OCI-LY7 (cell line): ENCODE data around the gene LTA4H. TPM values are rescaled to one million over a fixed set of nuclear protein-coding genes. Genes with fewer than 3 reads are reported as not detected.

Experiments used
- BruUV-seq: library from RNA; stranded (reverse); fragments of 400-500 nt; replicated peaks from 2 replicates; lab custom pipeline; 2021; lab: Mats Ljungman, UMichigan
- CTCF ChIA-PET: fragments of 300-600 bp; sonication (Branson Sonifier 250); formaldehyde crosslinking; loops from one replicate; lab custom pipeline; 2022; ENCODE audit warnings: antibody characterized with exemption; ENCODE audit not compliant: unreplicated experiment; lab: Charles Lee
- POLR2A ChIA-PET: fragments of 300-600 bp; sonication (Branson Sonifier 250); formaldehyde crosslinking; loops from one replicate; lab custom pipeline; 2022; ENCODE audit warnings: antibody characterized with exemption; lab: Charles Lee
- DNase-seq: peaks from one replicate; pipeline ENCODE4 v3.0.0-alpha.2; 2015; ENCODE audit warnings: low spot score
- H2AFZ ChIP-seq: fragments of 200-600 bp; sonication (generic), shearing (Covaris generic); 2 replicates; pipeline ENCODE4 v1.6.1; 2014; ENCODE audit warnings: mild to moderate bottlenecking, antibody characterized with exemption, low read length, moderate library complexity
- H3K27ac ChIP-seq: fragments of 200-600 bp; sonication (generic); 2 replicates; pipeline ENCODE4 v1.5.1; 2014; ENCODE audit warnings: mixed run types, low read depth, mild to moderate bottlenecking, moderate library complexity, low read length, inconsistent platforms; ENCODE audit not compliant: poor library complexity, severe bottlenecking
- H3K36me3 ChIP-seq: fragments of 200-600 bp; sonication (generic); 2 replicates; pipeline ENCODE4 v1.6.1; 2014; ENCODE audit warnings: mild to moderate bottlenecking, antibody characterized with exemption, low read length, moderate library complexity, mixed read lengths; ENCODE audit not compliant: insufficient read depth
- H3K4me1 ChIP-seq: fragments of 200-600 bp; sonication (generic); 2 replicates; pipeline ENCODE4 v1.5.1; 2014; ENCODE audit warnings: mild to moderate bottlenecking, low read length; ENCODE audit not compliant: insufficient read depth, poor library complexity, severe bottlenecking
- H3K4me2 ChIP-seq: fragments of 200-600 bp; sonication (generic); 2 replicates; pipeline ENCODE4 v1.6.1; 2014; ENCODE audit warnings: mild to moderate bottlenecking, low read length
- H3K4me3 ChIP-seq: fragments of 200-600 bp; sonication (generic); 2 replicates; pipeline ENCODE4 v1.5.1; 2014; ENCODE audit warnings: mild to moderate bottlenecking, low read depth, low read length; ENCODE audit not compliant: poor library complexity, severe bottlenecking
- H3K79me2 ChIP-seq: fragments of 200-600 bp; sonication (generic); 2 replicates; pipeline ENCODE4 v1.6.1; 2016; ENCODE audit warnings: low read depth, mild to moderate bottlenecking, low read length, moderate library complexity, mixed read lengths; ENCODE audit not compliant: insufficient read depth
- H3K9me2 ChIP-seq: fragments of 200-600 bp; sonication (generic); 2 replicates; pipeline ENCODE4 v1.6.1; 2016; ENCODE audit warnings: mild to moderate bottlenecking, low read length, mixed read lengths; ENCODE audit not compliant: insufficient read depth
- H3K9me3 ChIP-seq: fragments of 200-600 bp; sonication (generic); 2 replicates; pipeline ENCODE4 v1.6.1; 2014; ENCODE audit warnings: mild to moderate bottlenecking, mixed run types, low read length, mixed read lengths
- H4K20me1 ChIP-seq: fragments of 200-600 bp; sonication (generic); 2 replicates; pipeline ENCODE4 v1.6.1; 2014; ENCODE audit warnings: mild to moderate bottlenecking, antibody characterized with exemption, low read length, moderate library complexity, mixed read lengths; ENCODE audit not compliant: insufficient read depth
- CTCF ChIP-seq: fragments of 200-600 bp; sonication (generic); conservative IDR thresholded peaks from 2 replicates; pipeline ENCODE4 v1.5.1; 2014; ENCODE audit warnings: mild to moderate bottlenecking, antibody characterized with exemption, low read length, moderate library complexity, mixed read lengths
- EZH2phosphoT487 ChIP-seq: fragments of 200-600 bp; sonication (generic); IDR thresholded peaks from 2 replicates; pipeline ENCODE4 v1.6.1; 2018; ENCODE audit warnings: low read depth, borderline replicate concordance, mild to moderate bottlenecking, mixed run types, antibody characterized with exemption, low read length, moderate library complexity, mixed read lengths
- intact Hi-C: fragments of 100-400 bp; cut with micrococcal nuclease; formaldehyde crosslinking; loops from one replicate; pipeline ENCODE4 v1.10.0; 2022; ENCODE audit not compliant: unreplicated experiment
- total RNA-seq, 2 experiments: library from RNA; depleted of rRNA in 1 of 2; stranded (reverse); fragments of >200 nt in 1 of 2; shearing (Covaris generic) in 1 of 2; gene quantifications; 2 replicates each; pipeline ENCODE4 v1.2.3, GENCODE V29; 2014 to 2022

Gene LTA4H
- total RNA-seq, 2 experiments from 2014 or later = 86.7 to 122 TPM

- H3K79me2 ChIP-seq = no peaks in the 10 kb centered on the region
- intact Hi-C loops = loop anchor here (1.0 to 10.0 kb wide), 3 partner anchors 80 to 374 kb away; no protein-coding TSS in a partner anchor
- H3K9me3 ChIP-seq = no peaks in the 10 kb centered on the region
- no peaks in the 10 kb centered on the region for H4K20me1 ChIP-seq
- TF ChIP-seq CTCF (peak; percentile 88), EZH2phosphoT487 (no peak)
- no peak overlapping the region for H3K4me2 ChIP-seq
- H2AFZ ChIP-seq = no peak overlapping the region
- POLR2A ChIA-PET = interaction anchor here (0.6 to 1.0 kb wide), 4 partner anchors 9 to 926 kb away, joined by 3 to 5 read pairs (median 4); partner anchors contain the start of gene LTA4H
- peaks cover 34% of the 10 kb centered on the region for H3K36me3 ChIP-seq
- no peak overlapping the region for H3K27ac ChIP-seq
- peak; percentile 78 for DNase-seq
- H3K9me2 ChIP-seq = no peaks in the 10 kb centered on the region
- no TSS peak for BruUV-seq
- peaks cover 7% of the 10 kb centered on the region for H3K4me1 ChIP-seq
- H3K4me3 ChIP-seq = no peak overlapping the region
- CTCF ChIA-PET = interaction anchor here (0.6 to 1.3 kb wide), 6 partner anchors 9 to 245 kb away, joined by 3 to 8 read pairs (median 4); no protein-coding TSS in a partner anchor
These were observed 36.6 kb downstream of the LTA4H start for GRCh38 chr12:95998611-95999286.

- H3K9me3 ChIP-seq = no peaks in the 10 kb centered on the region
- H3K4me1 ChIP-seq = peaks cover 7% of the 10 kb centered on the region
- H4K20me1 ChIP-seq = no peaks in the 10 kb centered on the region
- H3K79me2 ChIP-seq = no peaks in the 10 kb centered on the region
- no peak for DNase-seq
- H3K4me3 ChIP-seq = no peak overlapping the region
- H3K27ac ChIP-seq = no peak overlapping the region
- no peak overlapping the region for H3K4me2 ChIP-seq
- intact Hi-C loops = loop anchor here (1.0 to 10.0 kb wide), 3 partner anchors 80 to 373 kb away; no protein-coding TSS in a partner anchor
- TF ChIP-seq CTCF (no peak), EZH2phosphoT487 (no peak)
- no peaks in the 10 kb centered on the region for H3K9me2 ChIP-seq
- BruUV-seq = no TSS peak
- no peak overlapping the region for H2AFZ ChIP-seq
- ChIA-PET POLR2A (interaction anchor here (0.8 to 1.0 kb wide), 3 partner anchors 8 to 38 kb away, joined by 4 to 5 read pairs (median 4); partner anchors contain the start of gene LTA4H), CTCF (interaction anchor here (0.6 to 1.3 kb wide), 6 partner anchors 8 to 246 kb away, joined by 3 to 8 read pairs (median 4); no protein-coding TSS in a partner anchor)
- peaks cover 27% of the 10 kb centered on the region for H3K36me3 ChIP-seq
These were observed 37.4 kb downstream of the LTA4H start for GRCh38 chr12:95997911-95998510.
